Subcutaneous abdominal adipose tissue (tissue), 5 donors: Measurements from ENCODE around the gene NUTM2D.
"Not testable (repeated sequence)": the region's sequence is repeated elsewhere in the genome, so short reads cannot be mapped to it uniquely, and the experiment has no call there.

ENCODE experiments used
- H3K27ac ChIP-seq: one replicate; pipeline ENCODE4 v1.7.0; 2013; ENCODE audit warnings: low read depth, mild to moderate bottlenecking, inconsistent platforms, low read length, moderate library complexity
- H3K27me3 ChIP-seq, 5 donors: one replicate each; pipeline ENCODE4 v1.7.0; 2013; ENCODE audit warnings: low read length in 5 of 5, inconsistent platforms in 1 of 5; ENCODE audit not compliant: control insufficient read depth in 5 of 5, insufficient read depth in 4 of 5
- H3K36me3 ChIP-seq, 5 donors: one replicate each; pipeline ENCODE4 v1.7.0; 2013; ENCODE audit warnings: low read length in 5 of 5; ENCODE audit not compliant: control insufficient read depth in 5 of 5, insufficient read depth in 5 of 5
- H3K4me1 ChIP-seq, 5 donors: one replicate each; pipeline ENCODE4 v1.7.0; 2013; ENCODE audit warnings: low read length in 5 of 5, mild to moderate bottlenecking in 3 of 5, moderate library complexity in 1 of 5; ENCODE audit not compliant: control insufficient read depth in 5 of 5, insufficient read depth in 5 of 5
- H3K4me3 ChIP-seq, 5 donors: one replicate each; pipeline ENCODE4 v1.7.0; 2013; ENCODE audit warnings: low read length in 5 of 5, low read depth in 1 of 5
- H3K9ac ChIP-seq, 5 donors: one replicate each; pipeline ENCODE4 v1.7.0; 2013; ENCODE audit warnings: low read length in 5 of 5, mild to moderate bottlenecking in 4 of 5, moderate library complexity in 3 of 5
- H3K9me3 ChIP-seq, 5 donors: one replicate each; pipeline ENCODE4 v1.7.0; 2013; ENCODE audit warnings: low read length in 5 of 5; ENCODE audit not compliant: control insufficient read depth in 5 of 5
- donor health status: healthy.
- donor health status: healthy.
- donor health status: healthy.
- donor health status: healthy.
- donor health status: healthy.

Gene NUTM2D

DNA sequence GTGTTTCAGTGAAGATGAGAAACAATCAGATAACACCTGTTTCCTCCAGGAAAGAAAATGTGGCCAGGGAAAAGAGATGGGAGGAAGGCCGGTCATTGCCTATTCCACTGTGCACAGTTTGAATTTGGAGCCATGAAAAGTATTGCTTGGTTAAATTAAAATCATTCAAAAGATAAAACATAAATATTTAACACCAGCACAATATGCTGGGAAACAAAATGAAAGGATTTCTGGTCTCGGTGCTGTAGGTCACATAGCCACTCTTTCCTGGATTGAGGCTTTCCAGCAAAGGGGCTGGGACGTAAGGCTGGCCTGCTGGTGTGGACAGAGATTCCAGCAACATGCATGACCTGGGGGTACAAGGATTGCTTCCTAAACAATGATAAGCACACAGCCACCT lies at the start of gene NUTM2D:
Gene NUTM2D (plus strand): TSS at position 301 of the 400 bp plus-strand sequence. CDS start 522 bp downstream, outside the sequence.
- not testable (repeated sequence) for H3K36me3 ChIP-seq, H3K4me1 ChIP-seq, H3K27ac ChIP-seq, H3K4me3 ChIP-seq, H3K9ac ChIP-seq, H3K27me3 ChIP-seq, H3K9me3 ChIP-seq

DNA sequence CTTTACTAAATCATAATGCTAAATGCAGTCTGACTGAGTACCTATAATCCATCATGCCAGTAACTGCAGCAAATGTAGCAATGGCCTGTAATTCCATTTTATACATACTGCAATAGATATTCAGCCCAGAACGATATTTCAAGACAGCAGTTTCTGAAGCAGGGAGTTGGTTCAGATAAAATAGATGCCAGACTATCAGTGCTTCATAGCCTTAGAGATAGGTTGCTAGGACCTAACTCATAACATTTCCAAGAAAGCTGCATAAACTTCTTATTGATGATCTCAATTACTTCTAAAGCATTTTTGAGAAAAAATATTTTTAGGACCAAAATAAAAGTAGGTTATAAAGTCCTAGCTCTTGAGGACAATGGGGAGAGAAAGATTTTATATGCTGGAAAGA lies 48.8 kb upstream of the NUTM2D start:
- not testable (repeated sequence) for H3K27me3 ChIP-seq, H3K9me3 ChIP-seq, H3K36me3 ChIP-seq, H3K9ac ChIP-seq, H3K4me3 ChIP-seq, H3K27ac ChIP-seq, H3K4me1 ChIP-seq

DNA sequence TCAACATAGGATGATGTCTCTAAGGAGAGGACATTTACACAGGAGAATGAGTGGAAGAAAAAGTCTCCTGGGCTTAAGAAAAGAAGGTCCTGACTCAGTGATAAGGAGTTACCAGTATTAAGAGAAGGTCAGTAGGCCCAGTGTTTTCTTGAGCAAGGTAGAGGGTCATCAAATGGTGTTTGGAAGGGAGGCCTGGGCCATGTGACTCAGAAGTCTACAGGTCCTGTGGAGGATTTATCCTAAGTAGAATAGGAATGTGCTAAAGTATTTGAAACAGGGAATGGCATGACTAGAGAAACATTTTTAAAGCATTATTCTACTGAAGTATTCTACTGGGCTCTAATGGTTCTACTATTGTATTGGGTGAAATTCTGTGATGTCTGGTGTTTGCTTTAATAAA lies 47.9 kb upstream of the NUTM2D start:
- H3K27ac ChIP-seq, H3K27me3 ChIP-seq, H3K36me3 ChIP-seq: not testable (repeated sequence)

GRCh38 chr10:87311521-87311920 lies 46.0 kb upstream of the NUTM2D start:
- not testable (repeated sequence) for H3K4me1 ChIP-seq, H3K4me3 ChIP-seq, H3K9ac ChIP-seq, H3K9me3 ChIP-seq, H3K27ac ChIP-seq, H3K27me3 ChIP-seq, H3K36me3 ChIP-seq

More for the DNA sequence above, 47.9 kb upstream of the NUTM2D start:
- not testable (repeated sequence) for H3K9ac ChIP-seq, H3K9me3 ChIP-seq, H3K4me3 ChIP-seq, H3K4me1 ChIP-seq

DNA sequence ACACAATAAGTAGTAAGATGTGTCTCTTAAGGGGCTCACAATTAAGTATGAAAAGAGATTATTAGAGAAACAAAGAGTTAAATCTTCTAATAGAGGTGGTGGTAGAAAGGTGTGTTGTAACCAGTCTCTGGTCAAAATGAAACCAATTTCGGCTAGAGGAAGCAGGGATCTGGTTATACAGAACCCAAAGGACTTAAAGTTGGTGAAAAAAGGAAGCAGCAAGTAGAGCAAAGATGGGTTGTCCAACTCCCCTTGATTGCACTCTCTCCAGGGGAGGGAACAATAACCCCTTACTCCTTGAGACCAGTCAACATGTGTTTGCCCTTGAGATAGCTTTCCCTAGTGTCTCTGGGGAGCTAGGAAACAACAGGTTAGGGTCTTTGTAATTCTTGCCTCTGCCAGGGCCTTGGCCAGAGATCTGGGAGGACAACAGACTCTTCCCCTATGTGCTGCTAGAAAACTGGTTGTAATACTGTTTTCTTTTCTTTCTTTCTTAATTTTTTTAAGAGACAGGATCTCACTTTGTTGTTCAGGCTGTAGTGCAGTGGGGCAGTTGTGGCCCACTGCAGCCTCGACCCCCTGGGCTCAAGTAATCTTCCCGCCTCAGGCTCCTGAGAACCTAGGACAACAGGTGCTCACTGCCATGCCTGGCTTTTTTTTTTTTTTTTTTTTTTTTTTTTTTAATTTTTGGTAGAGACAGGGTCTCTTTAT lies 43.7 kb upstream of the NUTM2D start:
- not testable (repeated sequence) for H3K4me1 ChIP-seq, H3K27ac ChIP-seq, H3K4me3 ChIP-seq, H3K27me3 ChIP-seq, H3K36me3 ChIP-seq, H3K9ac ChIP-seq, H3K9me3 ChIP-seq

GRCh38 chr10:87314360-87314973 lies 43.1 kb upstream of the NUTM2D start:
- H3K27ac ChIP-seq, H3K9ac ChIP-seq, H3K27me3 ChIP-seq, H3K9me3 ChIP-seq, H3K4me1 ChIP-seq, H3K36me3 ChIP-seq, H3K4me3 ChIP-seq: not testable (repeated sequence)

DNA sequence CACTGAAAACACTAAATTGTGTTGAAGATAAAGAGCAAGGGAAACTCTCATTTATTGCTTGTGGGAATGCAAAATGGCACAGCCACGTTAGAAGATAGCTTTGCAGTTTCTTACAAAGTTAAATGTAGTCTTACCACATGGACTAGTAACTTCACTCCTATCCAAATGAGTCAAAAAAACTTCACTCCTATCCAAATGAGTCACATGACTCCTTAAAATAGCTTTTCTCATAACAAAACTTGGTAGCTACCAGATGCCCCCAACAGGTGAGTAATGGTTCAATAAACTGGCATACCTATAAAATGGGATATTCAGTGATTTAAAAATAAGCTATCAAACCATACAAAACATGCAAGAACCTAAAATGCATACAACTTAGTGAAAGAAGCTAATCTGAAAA lies 36.0 kb upstream of the NUTM2D start:
- not testable (repeated sequence) for H3K9me3 ChIP-seq, H3K4me3 ChIP-seq, H3K27me3 ChIP-seq, H3K27ac ChIP-seq, H3K9ac ChIP-seq, H3K36me3 ChIP-seq, H3K4me1 ChIP-seq

- H3K4me1 ChIP-seq, H3K9me3 ChIP-seq, H3K27ac ChIP-seq, H3K36me3 ChIP-seq, H3K4me3 ChIP-seq, H3K27me3 ChIP-seq, H3K9ac ChIP-seq: not testable (repeated sequence)
Measured at GRCh38 chr10:87324559-87324958, 33.0 kb upstream of the NUTM2D start.

DNA sequence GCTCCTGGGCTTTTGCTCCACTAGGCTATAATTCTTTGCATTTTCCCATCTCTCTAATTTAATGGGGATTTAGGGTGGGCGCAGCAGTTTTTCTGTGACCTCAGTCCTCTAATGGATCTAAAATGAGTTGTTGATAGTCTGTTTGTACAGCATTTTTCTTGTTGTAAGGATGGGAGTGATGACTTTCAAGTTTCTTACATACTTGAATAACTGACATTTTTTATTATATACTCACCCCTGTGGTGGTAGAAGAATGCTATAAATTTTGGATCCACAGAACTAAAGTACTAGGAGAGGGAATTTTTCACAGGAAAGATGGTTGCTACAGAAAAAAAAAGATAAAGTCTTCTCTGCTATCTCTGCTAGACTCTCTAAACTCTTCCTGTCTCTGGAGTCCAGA lies 29.6 kb upstream of the NUTM2D start:
- not testable (repeated sequence) for H3K9me3 ChIP-seq, H3K9ac ChIP-seq, H3K27ac ChIP-seq, H3K27me3 ChIP-seq, H3K36me3 ChIP-seq, H3K4me1 ChIP-seq, H3K4me3 ChIP-seq

- not testable (repeated sequence) for H3K9me3 ChIP-seq, H3K27me3 ChIP-seq, H3K36me3 ChIP-seq, H3K27ac ChIP-seq, H3K4me3 ChIP-seq, H3K4me1 ChIP-seq, H3K9ac ChIP-seq
Measured at GRCh38 chr10:87329131-87329530, 28.4 kb upstream of the NUTM2D start.
